HEK293T (cell line): ENCODE data around the gene KCND2.

Source experiments
- ARNT ChIP-seq: fragments of 450-650 bp; IDR thresholded peaks from 2 replicates; pipeline ENCODE4 v1.6.1; 2017; ENCODE audit warnings: mild to moderate bottlenecking
- BHLHE40 ChIP-seq: fragments of 450-650 bp; IDR thresholded peaks from 2 replicates; pipeline ENCODE4 v1.6.1; 2016; ENCODE audit warnings: mild to moderate bottlenecking, moderate library complexity, borderline replicate concordance
- FOXA1 ChIP-seq: fragments of 450-650 bp; IDR thresholded peaks from 2 replicates; pipeline ENCODE4 v1.6.1; 2016; ENCODE audit warnings: mild to moderate bottlenecking
- FOXK2 ChIP-seq: fragments of 450-650 bp; IDR thresholded peaks from 2 replicates; pipeline ENCODE4 v1.6.1; 2016; ENCODE audit warnings: mild to moderate bottlenecking
- L3MBTL2 ChIP-seq: fragments of 450-650 bp; conservative IDR thresholded peaks from 2 replicates; pipeline ENCODE4 v1.6.1; 2016; ENCODE audit warnings: mild to moderate bottlenecking
- SUZ12 ChIP-seq: fragments of 450-650 bp; IDR thresholded peaks from 2 replicates; pipeline ENCODE4 v1.6.1; 2016; ENCODE audit warnings: mild to moderate bottlenecking
- ZNF384 ChIP-seq: fragments of 450-650 bp; IDR thresholded peaks from 2 replicates; pipeline ENCODE4 v1.6.1; 2016

- TF ChIP-seq SUZ12, result no peak
- TF ChIP-seq FOXK2, result no peak
- TF ChIP-seq ZNF384, result no peak
- no peak for TF ChIP-seq BHLHE40
- no peak for TF ChIP-seq ARNT
- TF ChIP-seq L3MBTL2, result no peak
- no peak for TF ChIP-seq FOXA1
These were observed 129.8 kb downstream of the KCND2 start for GRCh38 chr7:120402801-120403200.
